GM23248 (cell line): ENCODE measurements around the gene CSDE1.

ENCODE experiments used
- EZH2 ChIP-seq: fragments of 200-600 bp; sonication (generic); IDR thresholded peaks from 2 replicates; pipeline ENCODE4 v1.6.1; 2018; ENCODE audit warnings: antibody characterized with exemption, mild to moderate bottlenecking; ENCODE audit not compliant: insufficient read depth, poor library complexity, severe bottlenecking
- EZH2phosphoT487 ChIP-seq: fragments of 200-600 bp; sonication (generic); IDR thresholded peaks from 2 replicates; pipeline ENCODE4 v1.6.1; 2018; ENCODE audit warnings: antibody characterized with exemption, moderate library complexity, mild to moderate bottlenecking, low read depth; ENCODE audit not compliant: insufficient read depth

DNA sequence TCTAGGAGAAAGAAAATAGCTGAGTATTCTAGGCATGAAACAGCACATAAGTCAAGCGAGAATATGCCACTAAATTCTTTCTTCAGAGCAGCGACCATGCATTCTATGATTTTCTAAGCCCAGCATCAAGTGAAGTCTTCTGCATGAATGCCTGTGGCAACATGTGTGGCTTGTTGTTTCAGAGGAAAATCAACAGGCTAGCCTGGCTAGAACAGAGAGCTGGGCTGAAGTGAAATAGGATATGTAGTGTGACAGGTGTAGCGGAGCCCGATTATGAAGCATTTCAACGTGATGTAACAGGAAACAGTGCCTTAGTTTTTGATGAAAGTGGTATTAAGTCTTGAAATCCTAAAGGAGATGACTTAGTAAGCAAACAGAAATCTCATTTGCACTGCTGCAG, 7.0 kb downstream of the CSDE1 start:
- no peak for TF ChIP-seq EZH2
- TF ChIP-seq EZH2phosphoT487: no peak
